Caki2 (cell line): ENCODE measurements around the gene AQP4. TPM values are rescaled to one million over a fixed set of nuclear protein-coding genes. Genes with fewer than 3 reads are reported as not detected.

Experiments used
- DNase-seq: peaks from one replicate; pipeline ENCODE4 v3.0.0-alpha.2; 2015; ENCODE audit warnings: low read depth
- in situ Hi-C: cut with HindIII; loops from 2 replicates; pipeline ENCODE4 v1.10.0; 2016; ENCODE audit warnings: low sequenced_read_pairs, low pct_unique_long_range_greater_than_20kb, mixed read lengths
- total RNA-seq: library from RNA; depleted of rRNA; stranded (reverse); fragments of >200 nt; shearing (Covaris generic); gene quantifications from 2 replicates; pipeline ENCODE4 v1.2.3, GENCODE V29; 2014; ENCODE audit warnings: low replicate concordance; rRNA removed

Gene AQP4
- total RNA-seq, result not detected in 2 replicates

- in situ Hi-C loops, result no loop called here
- no peak for DNase-seq
These were observed at the start of gene AQP4 for GRCh38 chr18:26865557-26865956. AQP4 (minus strand) TSS chr18:26865707; CDS start chr18:26865689, 18 bp downstream.

- in situ Hi-C loops, result no loop called here
- peak; percentile 6 for DNase-seq
These were observed 46.3 kb upstream of the AQP4 start for GRCh38 chr18:26911840-26912239.

- no peak for DNase-seq
- in situ Hi-C loops, result no loop called here
These were observed 44.2 kb upstream of the AQP4 start for GRCh38 chr18:26909599-26910290.

GRCh38 chr18:26908906-26909305 is 43.4 kb upstream of the AQP4 start:
- in situ Hi-C loops, result no loop called here
- DNase-seq, result no peak

GRCh38 chr18:26902291-26902690 is 36.8 kb upstream of the AQP4 start:
- in situ Hi-C loops, result no loop called here
- DNase-seq, result no peak

- DNase-seq, result no peak
- in situ Hi-C loops, result no loop called here
These were observed 35.5 kb upstream of the AQP4 start for GRCh38 chr18:26901020-26901419.

GRCh38 chr18:26894426-26894825 is 28.9 kb upstream of the AQP4 start:
- no peak for DNase-seq
- in situ Hi-C loops, result no loop called here

- in situ Hi-C loops, result no loop called here
- no peak for DNase-seq
These were observed 28.5 kb upstream of the AQP4 start for GRCh38 chr18:26893996-26894395.

- in situ Hi-C loops, result no loop called here
These were observed 22.8 kb upstream of the AQP4 start for GRCh38 chr18:26888259-26888658.

GRCh38 chr18:26875040-26875654 is 9.6 kb upstream of the AQP4 start:
- in situ Hi-C loops, result no loop called here

More at GRCh38 chr18:26888259-26888658, 22.8 kb upstream of the AQP4 start:
- DNase-seq, result no peak

GRCh38 chr18:26874283-26874682 is 8.8 kb upstream of the AQP4 start:
- in situ Hi-C loops, result no loop called here
- DNase-seq, result no peak

More at GRCh38 chr18:26875040-26875654, 9.6 kb upstream of the AQP4 start:
- DNase-seq, result no peak

GRCh38 chr18:26869640-26870039 is 4.1 kb upstream of the AQP4 start:
- in situ Hi-C loops, result no loop called here
- DNase-seq, result no peak

- in situ Hi-C loops, result no loop called here
- no peak for DNase-seq
These were observed 3.6 kb upstream of the AQP4 start for GRCh38 chr18:26868968-26869586.

- DNase-seq, result no peak
These were observed 2.0 kb upstream of the AQP4 start for GRCh38 chr18:26867471-26867870.

GRCh38 chr18:26864658-26865057 is 849 bp downstream of the AQP4 start:
- in situ Hi-C loops, result no loop called here
- DNase-seq, result no peak

More at GRCh38 chr18:26867471-26867870, 2.0 kb upstream of the AQP4 start:
- in situ Hi-C loops, result no loop called here

- no peak for DNase-seq
- in situ Hi-C loops, result no loop called here
These were observed 1.5 kb downstream of the AQP4 start for GRCh38 chr18:26863921-26864497.

- in situ Hi-C loops, result no loop called here
- DNase-seq, result peak; percentile 41
These were observed 2.2 kb downstream of the AQP4 start for GRCh38 chr18:26863122-26863879.

GRCh38 chr18:26862084-26862483 is 3.4 kb downstream of the AQP4 start:
- in situ Hi-C loops, result no loop called here
- DNase-seq, result no peak
